Neural cell (in vitro differentiated cells): ENCODE measurements around the gene ST14.

ENCODE experiments used
- CTCF ChIP-seq: fragments of 450-650 bp; IDR thresholded peaks from 2 replicates; pipeline ENCODE4 v1.5.1; 2014; ENCODE audit warnings: antibody characterized with exemption, mild to moderate bottlenecking, moderate library complexity; ENCODE audit not compliant: poor library complexity, severe bottlenecking
- EP300 ChIP-seq: fragments of 450-650 bp; conservative IDR thresholded peaks from 2 replicates; pipeline ENCODE4 v1.6.1; 2014; ENCODE audit warnings: antibody characterized with exemption, mild to moderate bottlenecking, moderate library complexity; ENCODE audit not compliant: poor library complexity, severe bottlenecking
- EZH2 ChIP-seq: fragments of 200-600, 300-800 bp; shearing (Covaris generic), sonication (generic); IDR thresholded peaks from 2 replicates; pipeline ENCODE4 v1.6.1; 2014; ENCODE audit warnings: antibody characterized with exemption, low read length, borderline replicate concordance, mild to moderate bottlenecking; ENCODE audit not compliant: insufficient read depth, poor library complexity, severe bottlenecking
- MXI1 ChIP-seq: fragments of 450-650 bp; conservative IDR thresholded peaks from 2 replicates; pipeline ENCODE4 v1.6.1; 2014; ENCODE audit warnings: antibody characterized with exemption, mild to moderate bottlenecking; ENCODE audit not compliant: poor library complexity, severe bottlenecking
- POLR2AphosphoS5 ChIP-seq: IDR thresholded peaks from 2 replicates; pipeline ENCODE4 v1.6.1; 2012
- RAD21 ChIP-seq: fragments of 450-650 bp; conservative IDR thresholded peaks from 2 replicates; pipeline ENCODE4 v1.6.1; 2014; ENCODE audit warnings: antibody characterized with exemption, mild to moderate bottlenecking, moderate library complexity
- REST ChIP-seq: IDR thresholded peaks from 2 replicates; pipeline ENCODE4 v1.6.1; 2012; ENCODE audit warnings: borderline replicate concordance
- SMC3 ChIP-seq: fragments of 450-650 bp; conservative IDR thresholded peaks from 2 replicates; pipeline ENCODE4 v1.6.1; 2014; ENCODE audit warnings: antibody characterized with exemption, mild to moderate bottlenecking, moderate library complexity; ENCODE audit not compliant: poor library complexity
- TAF1 ChIP-seq: IDR thresholded peaks from 2 replicates; pipeline ENCODE4 v1.6.1; 2012; ENCODE audit warnings: low read depth

- TF ChIP-seq EP300 (no peak), SMC3 (no peak), CTCF (no peak), EZH2 (no peak), TAF1 (no peak), POLR2AphosphoS5 (no peak), REST (no peak), MXI1 (no peak), RAD21 (no peak)
Measured at GRCh38 chr11:130133716-130134115, 25.9 kb upstream of the ST14 start.
